Activated CD8-positive, alpha-beta memory T cell treated with anti-CD3 and anti-CD28 coated beads, Interleukin-2, amount 10 ng/mL, durations not matched to agents 7 days and 5 days (primary cell): ENCODE results near the gene PTPRE. TPM values are rescaled to one million over a fixed set of nuclear protein-coding genes. Genes with fewer than 3 reads are reported as not detected.

Source experiments
- ATAC-seq: fragments of 150-1000 bp; cut with Tn5 transposase; one replicate; pipeline ENCODE4 v1.10.0; 2021; ENCODE audit warnings: moderate library complexity
- CTCF ChIA-PET: fragments of 350-600 bp; sonication (Branson Sonifier 250); formaldehyde crosslinking; loops from one replicate; lab custom pipeline; 2021; ENCODE audit warnings: antibody characterized with exemption; lab: Charles Lee
- DNase-seq: peaks from one replicate; pipeline ENCODE4 v3.0.0-alpha.2; 2020
- H3K27ac Mint-ChIP-seq: one replicate; pipeline ENCODE4 v1.8.0; 2021; ENCODE audit warnings: mild to moderate bottlenecking, mixed read lengths
- H3K27me3 Mint-ChIP-seq: one replicate; pipeline ENCODE4 v1.8.0; 2021; ENCODE audit warnings: mixed read lengths
- H3K36me3 Mint-ChIP-seq: one replicate; pipeline ENCODE4 v1.8.0; 2021; ENCODE audit warnings: mild to moderate bottlenecking, mixed read lengths
- H3K4me1 Mint-ChIP-seq: one replicate; pipeline ENCODE4 v1.8.0; 2021; ENCODE audit warnings: mixed read lengths
- H3K4me3 Mint-ChIP-seq: one replicate; pipeline ENCODE4 v1.8.0; 2021; ENCODE audit warnings: mild to moderate bottlenecking, moderate library complexity, mixed read lengths
- H3K9me3 Mint-ChIP-seq: one replicate; pipeline ENCODE4 v1.8.0; 2022; ENCODE audit warnings: low read depth, mixed read lengths
- total RNA-seq, 2 experiments: library from RNA; stranded (reverse); gene quantifications; one replicate each; pipeline ENCODE4 v1.2.3, GENCODE V29; 2021

PTPRE gene
- total RNA-seq, 2 experiments from 2014 or later = 16.5 to 27.1 TPM

GRCh38 chr10:128052696-128053095 lies 145.8 kb downstream of the PTPRE start:
- Mint-ChIP-seq H3K36me3 (peaks cover 38% of the 10 kb centered on the region), H3K9me3 (no peaks in the 10 kb centered on the region), H3K27me3 (no peaks in the 10 kb centered on the region), H3K27ac (no peak overlapping the region), H3K4me1 (peaks cover 34% of the 10 kb centered on the region), H3K4me3 (no peak overlapping the region)
- CTCF ChIA-PET = interaction anchor here (1.1 to 7.5 kb wide), 4 partner anchors 11 to 126 kb away, joined by 3 to 77 read pairs (median 14); no protein-coding TSS in a partner anchor
- ATAC-seq (no peak), DNase-seq (no peak)

DNA sequence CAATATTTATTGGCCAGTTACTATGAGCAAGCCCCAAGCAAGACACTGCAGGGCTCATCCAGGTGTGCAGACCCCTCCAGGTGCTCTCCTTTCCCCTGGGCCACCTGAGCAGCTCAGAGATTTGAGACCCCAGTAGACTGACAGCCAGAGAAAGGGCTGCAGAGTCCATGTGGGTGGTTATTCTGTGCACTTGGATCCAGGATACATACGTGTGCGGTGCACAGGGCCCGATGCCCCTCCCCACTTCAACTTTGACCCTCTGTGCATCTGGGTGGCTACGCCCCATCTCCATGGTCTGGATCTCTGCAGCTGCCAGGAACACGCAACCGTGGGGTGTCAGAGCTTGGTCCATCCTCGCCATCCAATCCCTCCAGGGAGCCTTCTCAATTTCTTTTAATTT lies 146.5 kb downstream of the PTPRE start:
- DNase-seq (no peak), ATAC-seq (no peak)
- Mint-ChIP-seq H3K4me3 (no peak overlapping the region), H3K9me3 (no peaks in the 10 kb centered on the region), H3K4me1 (peaks cover 28% of the 10 kb centered on the region), H3K36me3 (peaks cover 36% of the 10 kb centered on the region), H3K27me3 (no peaks in the 10 kb centered on the region), H3K27ac (no peak overlapping the region)
- CTCF ChIA-PET = interaction anchor here (1.7 to 7.5 kb wide), 5 partner anchors 9 to 42 kb away, joined by 5 to 77 read pairs (median 13); no protein-coding TSS in a partner anchor

DNA sequence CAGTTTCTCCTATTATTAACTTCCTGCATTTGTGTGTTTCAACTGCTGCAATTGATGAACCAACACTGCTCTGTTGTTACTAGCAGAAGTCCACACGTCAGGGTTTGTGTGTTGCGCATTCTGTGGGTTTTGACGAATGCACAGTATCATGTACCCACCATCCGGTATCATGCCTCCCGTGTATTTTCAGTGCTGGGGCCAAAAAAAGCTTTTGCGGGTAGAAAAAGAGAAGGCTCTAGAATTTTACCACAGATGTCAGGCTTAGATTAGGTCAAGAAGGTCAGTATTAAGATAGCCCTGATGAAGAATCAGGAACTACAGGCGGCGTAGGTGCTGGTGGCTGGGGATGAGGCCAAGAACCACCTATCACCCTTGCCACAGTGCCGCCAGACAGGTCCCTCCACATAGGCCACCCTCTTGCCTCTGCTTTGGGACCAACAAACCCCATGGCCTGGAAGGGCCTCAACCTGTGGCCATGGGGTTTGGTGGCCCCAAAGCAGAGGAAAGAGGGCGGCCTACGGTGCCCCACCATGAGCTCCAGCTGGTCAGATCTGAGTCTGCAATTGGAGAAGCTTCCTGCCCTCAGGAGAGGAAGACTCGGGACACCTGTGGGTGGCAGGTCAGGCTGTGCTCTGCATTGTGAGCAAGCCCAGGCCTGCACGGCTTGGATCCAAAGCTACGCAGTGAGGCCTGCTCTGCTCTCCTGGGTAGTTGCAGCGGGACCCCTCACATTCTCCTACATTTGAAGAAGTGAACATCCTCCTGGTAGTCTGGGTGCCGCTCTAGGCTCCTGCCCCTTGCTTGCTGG lies 147.5 kb downstream of the PTPRE start:
- no peak for DNase-seq
- Mint-ChIP-seq H3K4me1 (peaks cover 22% of the 10 kb centered on the region), H3K9me3 (no peaks in the 10 kb centered on the region), H3K36me3 (peaks cover 35% of the 10 kb centered on the region), H3K27ac (no peak overlapping the region), H3K27me3 (no peaks in the 10 kb centered on the region), H3K4me3 (no peak overlapping the region)
- CTCF ChIA-PET = interaction anchor here (1.0 to 7.5 kb wide), 5 partner anchors 10 to 43 kb away, joined by 5 to 77 read pairs (median 5); no protein-coding TSS in a partner anchor
- no peak for ATAC-seq

DNA sequence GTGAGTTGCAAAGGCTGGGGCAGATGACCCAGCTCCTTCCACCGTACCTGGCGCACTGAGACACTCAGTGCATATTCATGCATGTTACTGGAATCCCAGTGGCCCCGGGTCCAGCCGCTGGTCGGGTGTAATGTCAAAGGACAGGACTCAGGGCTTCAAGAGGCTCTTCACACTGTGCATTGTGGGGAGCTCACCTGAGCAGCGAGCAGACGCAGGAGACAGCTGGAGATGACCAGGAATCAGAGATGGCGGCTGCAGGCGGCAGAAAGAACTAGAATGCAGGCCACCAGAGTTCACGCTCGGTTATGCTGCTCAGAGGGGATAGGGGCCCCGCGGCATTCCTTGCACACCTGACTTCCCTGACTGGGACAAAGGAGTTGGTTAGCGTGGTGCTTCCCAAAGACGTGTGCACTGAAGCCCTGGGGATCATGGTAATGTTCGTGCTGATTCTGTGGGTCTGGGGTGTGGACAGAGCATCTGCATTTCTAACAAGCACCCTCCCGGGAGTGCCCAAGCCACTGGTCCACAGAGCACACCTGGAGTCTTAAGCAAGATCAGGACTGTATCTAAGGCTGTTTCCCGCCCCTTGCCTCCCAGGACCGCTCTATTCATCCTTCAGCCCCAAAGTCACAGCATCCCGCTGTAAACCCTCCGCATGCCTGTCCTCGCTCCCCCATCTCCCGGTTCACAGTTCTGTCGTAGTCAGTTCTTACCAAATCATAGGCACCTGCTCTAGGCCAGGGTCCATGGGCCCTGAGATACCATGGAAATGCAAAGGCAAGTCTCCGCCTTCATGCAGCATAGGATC lies 148.4 kb downstream of the PTPRE start:
- no peaks in the 10 kb centered on the region for H3K27me3 Mint-ChIP-seq
- H3K36me3 Mint-ChIP-seq = peaks cover 34% of the 10 kb centered on the region
- ATAC-seq (no peak), DNase-seq (no peak)
- H3K4me1 Mint-ChIP-seq = peaks cover 19% of the 10 kb centered on the region
- no peak overlapping the region for H3K27ac Mint-ChIP-seq
- no peaks in the 10 kb centered on the region for H3K9me3 Mint-ChIP-seq
- CTCF ChIA-PET = interaction anchor here (1.0 to 2.0 kb wide), 3 partner anchors 11 to 44 kb away, joined by 5 read pairs; no protein-coding TSS in a partner anchor
- no peak overlapping the region for H3K4me3 Mint-ChIP-seq

- no peaks in the 10 kb centered on the region for H3K9me3 Mint-ChIP-seq
- ATAC-seq (no peak), DNase-seq (no peak)
- H3K27ac Mint-ChIP-seq = no peak overlapping the region
- CTCF ChIA-PET = interaction anchor here (1.1 kb wide), 1 partner anchor 21 kb away, joined by 4 read pairs; no protein-coding TSS in a partner anchor
- H3K4me3 Mint-ChIP-seq = no peak overlapping the region
- H3K27me3 Mint-ChIP-seq = no peaks in the 10 kb centered on the region
- H3K4me1 Mint-ChIP-seq = peaks cover 10% of the 10 kb centered on the region
- H3K36me3 Mint-ChIP-seq = peaks cover 31% of the 10 kb centered on the region
Measured at GRCh38 chr10:128056303-128057050, 149.6 kb downstream of the PTPRE start.

DNA sequence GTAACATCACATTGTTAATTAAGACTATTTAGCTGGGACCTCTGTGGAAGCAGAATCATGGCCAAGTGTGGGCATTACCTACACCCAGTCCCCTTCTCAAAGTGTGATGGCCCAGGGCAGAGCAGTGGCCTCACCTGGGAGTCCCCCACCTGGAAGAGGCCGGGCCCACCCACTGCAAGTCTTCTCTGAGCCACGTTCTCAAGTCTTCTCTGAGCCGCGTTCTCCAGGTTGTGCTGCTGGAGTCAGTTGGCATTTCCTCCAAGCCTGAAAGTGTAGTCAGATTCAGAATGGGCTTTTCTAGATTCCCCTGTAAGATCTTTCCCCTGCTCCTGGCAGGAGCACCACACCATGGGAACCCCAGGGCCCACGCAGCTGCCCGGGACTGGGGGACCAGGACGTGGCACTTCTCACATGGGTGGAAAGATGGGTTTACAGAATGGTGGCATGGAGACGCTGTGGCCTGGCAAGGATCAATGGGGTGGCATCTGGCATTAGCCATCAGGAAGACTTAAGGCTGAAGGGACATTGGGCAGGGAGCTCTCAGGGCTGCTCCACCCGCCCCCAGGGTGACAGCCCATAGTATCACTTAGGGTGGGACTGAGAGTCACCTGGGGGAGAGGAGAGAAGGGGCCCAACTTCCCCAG lies 151.3 kb downstream of the PTPRE start:
- peaks cover 22% of the 10 kb centered on the region for H3K36me3 Mint-ChIP-seq
- H3K27ac Mint-ChIP-seq = no peak overlapping the region
- CTCF ChIA-PET = interaction anchor here (1.2 to 2.9 kb wide), 3 partner anchors 11 to 91 kb away, joined by 3 to 21 read pairs (median 15); no protein-coding TSS in a partner anchor
- peaks cover 25% of the 10 kb centered on the region for H3K4me1 Mint-ChIP-seq
- no peak overlapping the region for H3K4me3 Mint-ChIP-seq
- H3K9me3 Mint-ChIP-seq = no peaks in the 10 kb centered on the region
- DNase-seq (no peak), ATAC-seq (no peak)
- H3K27me3 Mint-ChIP-seq = no peaks in the 10 kb centered on the region

DNA sequence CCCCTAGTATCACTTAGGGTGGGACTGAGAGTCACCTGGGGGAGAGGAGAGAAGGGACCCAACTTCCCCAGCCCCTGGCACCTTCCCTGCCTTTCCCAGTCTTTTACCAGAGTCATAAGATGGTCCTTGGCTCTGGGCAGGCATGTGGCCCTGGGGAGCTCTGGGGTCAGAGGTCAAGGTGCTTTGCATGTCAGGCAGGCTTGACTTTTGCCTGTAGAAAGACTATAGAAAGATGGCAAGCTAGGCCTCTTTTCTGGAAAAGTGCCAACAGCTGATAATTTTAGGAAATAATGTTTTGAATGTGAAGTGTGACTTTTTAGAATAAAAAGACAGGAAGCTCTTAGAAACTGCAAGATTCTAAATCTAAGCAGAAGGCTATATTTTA lies 151.8 kb downstream of the PTPRE start:
- H3K36me3 Mint-ChIP-seq = peaks cover 22% of the 10 kb centered on the region
- DNase-seq (no peak), ATAC-seq (no peak)
- no peaks in the 10 kb centered on the region for H3K9me3 Mint-ChIP-seq
- CTCF ChIA-PET = interaction anchor here (1.2 to 2.9 kb wide), 3 partner anchors 10 to 90 kb away, joined by 3 to 21 read pairs (median 15); no protein-coding TSS in a partner anchor
- H3K4me1 Mint-ChIP-seq = peaks cover 30% of the 10 kb centered on the region
- H3K27me3 Mint-ChIP-seq = no peaks in the 10 kb centered on the region
- H3K4me3 Mint-ChIP-seq = no peak overlapping the region
- no peak overlapping the region for H3K27ac Mint-ChIP-seq

- Mint-ChIP-seq H3K27ac (peak overlapping the region; percentile 31), H3K36me3 (peaks cover 22% of the 10 kb centered on the region), H3K4me1 (peaks cover 37% of the 10 kb centered on the region), H3K4me3 (no peak overlapping the region), H3K27me3 (no peaks in the 10 kb centered on the region), H3K9me3 (no peaks in the 10 kb centered on the region)
- CTCF ChIA-PET = interaction anchor here (1.2 to 2.9 kb wide), 3 partner anchors 10 to 90 kb away, joined by 3 to 21 read pairs (median 15); no protein-coding TSS in a partner anchor
- no peak for ATAC-seq
- no peak for DNase-seq
Measured at GRCh38 chr10:128059266-128059981, 152.5 kb downstream of the PTPRE start.

GRCh38 chr10:128059982-128060293 lies 153.0 kb downstream of the PTPRE start:
- no peak for DNase-seq
- H3K36me3 Mint-ChIP-seq = peaks cover 25% of the 10 kb centered on the region
- no peaks in the 10 kb centered on the region for H3K27me3 Mint-ChIP-seq
- no peaks in the 10 kb centered on the region for H3K9me3 Mint-ChIP-seq
- CTCF ChIA-PET = interaction anchor here (2.9 kb wide), 1 partner anchor 25 kb away, joined by 21 read pairs; no protein-coding TSS in a partner anchor
- no peak overlapping the region for H3K4me3 Mint-ChIP-seq
- H3K4me1 Mint-ChIP-seq = peaks cover 42% of the 10 kb centered on the region
- H3K27ac Mint-ChIP-seq = no peak overlapping the region
- ATAC-seq = no peak

DNA sequence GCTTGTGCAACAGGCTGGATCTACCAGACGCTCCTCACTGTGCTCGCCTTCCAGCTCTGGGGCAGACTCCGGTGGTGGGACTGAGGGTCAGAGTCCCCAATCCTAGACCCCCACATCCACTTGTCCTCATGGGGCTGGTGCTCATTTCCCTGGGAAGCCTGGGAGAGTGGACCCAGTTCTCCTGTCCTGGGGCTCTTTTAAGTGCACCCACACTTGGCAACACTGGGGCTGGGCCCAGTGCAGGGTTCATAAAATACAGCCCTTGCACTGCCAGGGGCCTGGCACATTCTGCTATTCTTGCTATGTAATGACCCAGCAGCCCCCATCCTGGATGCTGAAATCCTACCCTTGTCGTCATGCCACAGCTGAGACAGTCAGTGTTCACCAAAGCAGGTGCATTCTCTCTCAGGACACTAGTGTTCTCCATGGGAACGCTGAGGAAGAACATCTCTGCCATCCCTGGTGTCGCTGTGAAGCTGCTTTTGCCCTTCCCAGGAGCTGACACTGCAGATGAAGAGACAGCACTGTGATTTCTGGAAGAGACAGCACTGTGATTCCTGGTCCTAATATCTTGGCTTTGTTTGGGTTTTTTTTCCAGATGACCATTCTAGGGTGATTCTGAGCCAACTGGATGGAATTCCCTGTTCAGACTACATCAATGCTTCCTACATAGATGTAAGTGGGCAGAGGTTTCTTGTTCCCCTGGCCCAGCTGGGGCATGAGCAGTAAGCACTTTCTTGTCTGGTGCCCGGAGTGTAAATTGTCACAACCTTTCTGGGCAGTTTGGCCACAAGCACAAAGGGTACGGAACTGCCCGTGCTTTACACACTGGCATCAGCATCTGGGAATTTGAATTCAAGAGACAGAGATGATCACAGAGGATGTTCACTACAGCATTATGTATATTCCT lies 153.7 kb downstream of the PTPRE start:
- ATAC-seq = no peak
- H3K4me1 Mint-ChIP-seq = peaks cover 49% of the 10 kb centered on the region
- H3K27me3 Mint-ChIP-seq = no peaks in the 10 kb centered on the region
- peaks cover 24% of the 10 kb centered on the region for H3K36me3 Mint-ChIP-seq
- no peak for DNase-seq
- no peaks in the 10 kb centered on the region for H3K9me3 Mint-ChIP-seq
- H3K4me3 Mint-ChIP-seq = no peak overlapping the region
- CTCF ChIA-PET = interaction anchor here (1.2 to 5.7 kb wide), 6 partner anchors 9 to 25 kb away, joined by 4 to 77 read pairs (median 15); no protein-coding TSS in a partner anchor
- H3K27ac Mint-ChIP-seq = no peak overlapping the region
